Ishikawa (cell line): Measurements from ENCODE around the gene EFCAB13.

Experiments
- CEBPB ChIP-seq: IDR thresholded peaks from 2 replicates; pipeline ENCODE4 v1.6.1; 2012
- CREB1 ChIP-seq: IDR thresholded peaks from 2 replicates; pipeline ENCODE4 v1.6.1; 2012; ENCODE audit warnings: low read depth
- EGR1 ChIP-seq: IDR thresholded peaks from 2 replicates; pipeline ENCODE4 v1.6.1; 2012
- EP300 ChIP-seq: IDR thresholded peaks from 2 replicates; pipeline ENCODE4 v1.6.1; 2012; ENCODE audit warnings: borderline replicate concordance
- FOXM1 ChIP-seq: IDR thresholded peaks from 2 replicates; pipeline ENCODE4 v1.6.1; 2012; ENCODE audit warnings: low read depth, borderline replicate concordance
- MAX ChIP-seq: IDR thresholded peaks from 2 replicates; pipeline ENCODE4 v1.6.1; 2012
- NFIC ChIP-seq: IDR thresholded peaks from 2 replicates; pipeline ENCODE4 v1.6.1; 2012
- RAD21 ChIP-seq: IDR thresholded peaks from 2 replicates; pipeline ENCODE4 v1.6.1; 2012; ENCODE audit warnings: low read depth
- REST ChIP-seq: IDR thresholded peaks from 2 replicates; pipeline ENCODE4 v1.6.1; 2012; ENCODE audit warnings: low read depth, mild to moderate bottlenecking
- TAF1 ChIP-seq: IDR thresholded peaks from 2 replicates; pipeline ENCODE4 v1.6.1; 2012; ENCODE audit warnings: low read depth, mild to moderate bottlenecking
- TCF12 ChIP-seq: IDR thresholded peaks from 2 replicates; pipeline ENCODE4 v1.6.1; 2012; ENCODE audit warnings: low read depth
- TEAD4 ChIP-seq: IDR thresholded peaks from 2 replicates; pipeline ENCODE4 v1.6.1; 2012
- USF1 ChIP-seq: IDR thresholded peaks from 2 replicates; pipeline ENCODE4 v1.6.1; 2012
- YY1 ChIP-seq: IDR thresholded peaks from 2 replicates; pipeline ENCODE4 v1.6.1; 2012; ENCODE audit warnings: low read depth
- ZBTB7A ChIP-seq: IDR thresholded peaks from 2 replicates; pipeline ENCODE4 v1.6.1; 2012; ENCODE audit warnings: low read depth

The EFCAB13 gene

GRCh38 chr17:47323382-47324223 lies at the start of gene EFCAB13:
TSS of gene EFCAB13 (plus strand) at chr17:47323955. CDS start at chr17:47328354, 4,399 bp downstream.
- peak; percentile 63 for TF ChIP-seq TAF1
- TF ChIP-seq EGR1: peak; percentile 64
- peak; percentile 59; the same call in 1 of the 2 replicates for TF ChIP-seq EP300
- peak; percentile 99 for TF ChIP-seq MAX
- TF ChIP-seq TEAD4: no peak; the same call in 1 of the 2 replicates
- peak; percentile 85 for TF ChIP-seq ZBTB7A
- no peak for TF ChIP-seq YY1
- no peak for TF ChIP-seq RAD21
- peak; percentile 94 for TF ChIP-seq USF1
- TF ChIP-seq FOXM1: no peak
- no peak; the same call in 1 of the 2 replicates for TF ChIP-seq TCF12
- no peak for TF ChIP-seq REST
- no peak for TF ChIP-seq NFIC
- no peak for TF ChIP-seq CEBPB
- TF ChIP-seq CREB1: no peak

- TF ChIP-seq TCF12 (no peak), REST (no peak), MAX (no peak), USF1 (no peak), FOXM1 (no peak), YY1 (no peak), ZBTB7A (no peak), CREB1 (no peak), NFIC (no peak), EP300 (no peak), EGR1 (no peak), CEBPB (no peak), RAD21 (no peak), TAF1 (no peak), TEAD4 (no peak)
Observed at GRCh38 chr17:47274319-47275069, 49.3 kb upstream of the EFCAB13 start.

GRCh38 chr17:47275245-47275984 lies 48.3 kb upstream of the EFCAB13 start:
- peak; percentile 88 for TF ChIP-seq TEAD4
- peak; percentile 17; the same call in 1 of the 2 replicates for TF ChIP-seq USF1
- peak; percentile 68 for TF ChIP-seq MAX
- TF ChIP-seq RAD21: peak; percentile 37; the same call in 1 of the 2 replicates
- peak; percentile 87 for TF ChIP-seq NFIC
- 0 out of 2 replicates have a peak, but pooled peaks have one; percentile 33 for TF ChIP-seq YY1
- TF ChIP-seq TAF1: 0 out of 2 replicates have a peak, but pooled peaks have one; percentile 39
- TF ChIP-seq TCF12: peak; percentile 96
- TF ChIP-seq REST: no peak
- TF ChIP-seq CEBPB: no peak
- TF ChIP-seq FOXM1: peak; percentile 92
- TF ChIP-seq CREB1: no peak; the same call in 1 of the 2 replicates
- 0 out of 2 replicates have a peak, but pooled peaks have one; percentile 24 for TF ChIP-seq ZBTB7A
- peak; percentile 42; the same call in 1 of the 2 replicates for TF ChIP-seq EGR1
- TF ChIP-seq EP300: peak; percentile 97
